WI38 (cell line): ENCODE data around the gene PHF13.

Experiments used
- H3K4me3 ChIP-seq: 2 replicates; pipeline ENCODE4 v1.5.1; 2011; ENCODE audit warnings: low read depth, mild to moderate bottlenecking, control low read depth, low read length
- CTCF ChIP-seq: IDR thresholded peaks from 2 replicates; pipeline ENCODE4 v1.5.1; 2012; ENCODE audit warnings: low read depth, mild to moderate bottlenecking, control low read depth, low read length

The PHF13 gene

GRCh38 chr1:6622396-6623152, 9.0 kb downstream of the PHF13 start:
- no peak overlapping the region for H3K4me3 ChIP-seq
- TF ChIP-seq CTCF, result no peak

GRCh38 chr1:6623269-6623965, 9.9 kb downstream of the PHF13 start:
- TF ChIP-seq CTCF, result no peak
- H3K4me3 ChIP-seq, result no peak overlapping the region

GRCh38 chr1:6624710-6625583, 11.4 kb downstream of the PHF13 start, which contains the start of gene THAP3:
Gene THAP3 (plus strand): TSS chr1:6624868. CDS start chr1:6625219, 351 bp downstream.
- H3K4me3 ChIP-seq, result peak within 1 kb of the TSS; percentile 79
- no peak for TF ChIP-seq CTCF

GRCh38 chr1:6625584-6626149, 12.1 kb downstream of the PHF13 start:
- H3K4me3 ChIP-seq, result peak overlapping the region; percentile 79
- no peak for TF ChIP-seq CTCF

- no peak overlapping the region for H3K4me3 ChIP-seq
These were observed 13.5 kb downstream of the PHF13 start for GRCh38 chr1:6627031-6627430.

More at GRCh38 chr1:6627031-6627430, 13.5 kb downstream of the PHF13 start:
- no peak for TF ChIP-seq CTCF
